NB4 (cell line): ENCODE results near the gene CEBPZOS.
"Not testable (repeated sequence)": the region's sequence is repeated elsewhere in the genome, so short reads cannot be mapped to it uniquely, and the experiment has no call there.

Experiments
- DNase-seq: peaks from one replicate; pipeline ENCODE4 v3.0.0; 2010; ENCODE audit warnings: low read depth
- H3K4me3 ChIP-seq: one replicate; pipeline ENCODE4 v1.5.1; 2011; ENCODE audit warnings: mild to moderate bottlenecking, low read depth, low read length, moderate library complexity
- CTCF ChIP-seq: IDR thresholded peaks from one replicate; pipeline ENCODE4 v1.5.1; 2012; ENCODE audit warnings: low read depth, low read length
- MYC ChIP-seq: IDR thresholded peaks from 2 replicates; pipeline ENCODE4 v1.6.1; 2011; ENCODE audit warnings: low read depth, low read length
- POLR2A ChIP-seq: IDR thresholded peaks from 2 replicates; pipeline ENCODE4 v1.6.1; 2011; ENCODE audit warnings: mild to moderate bottlenecking; ENCODE audit not compliant: insufficient read length; ENCODE audit errors: extremely low read depth
- TF ChIP-seq, protein P1 (sequence below): IDR thresholded peaks from 2 replicates; pipeline ENCODE4 v1.6.1; 2011; ENCODE audit warnings: low read depth, low read length

CEBPZOS gene

DNA sequence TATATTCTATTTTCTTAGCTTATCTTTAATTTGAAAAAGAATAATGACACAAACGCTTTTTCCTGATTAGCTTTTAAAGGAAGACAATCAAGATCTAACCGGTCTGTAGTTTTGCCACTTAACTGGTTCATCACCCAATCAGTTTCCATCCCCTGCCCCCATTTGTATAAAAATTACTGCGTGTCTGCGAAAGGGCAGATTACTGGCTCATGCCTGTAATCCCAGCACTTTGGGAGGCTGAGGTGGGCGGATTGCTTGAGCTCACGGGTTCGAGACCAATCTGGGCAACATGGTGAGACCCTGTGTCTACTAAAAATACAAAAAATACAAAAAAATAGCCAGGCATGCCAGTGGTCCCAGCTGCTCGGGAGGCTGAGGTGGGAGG lies 2.4 kb downstream of the CEBPZOS start:
- DNase-seq, result no peak
- TF ChIP-seq, protein P1, sequence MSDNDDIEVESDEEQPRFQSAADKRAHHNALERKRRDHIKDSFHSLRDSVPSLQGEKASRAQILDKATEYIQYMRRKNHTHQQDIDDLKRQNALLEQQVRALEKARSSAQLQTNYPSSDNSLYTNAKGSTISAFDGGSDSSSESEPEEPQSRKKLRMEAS, result no peak
- TF ChIP-seq CTCF (no peak), POLR2A (no peak), MYC (no peak)
- peak overlapping the region; percentile 4 for H3K4me3 ChIP-seq

DNA sequence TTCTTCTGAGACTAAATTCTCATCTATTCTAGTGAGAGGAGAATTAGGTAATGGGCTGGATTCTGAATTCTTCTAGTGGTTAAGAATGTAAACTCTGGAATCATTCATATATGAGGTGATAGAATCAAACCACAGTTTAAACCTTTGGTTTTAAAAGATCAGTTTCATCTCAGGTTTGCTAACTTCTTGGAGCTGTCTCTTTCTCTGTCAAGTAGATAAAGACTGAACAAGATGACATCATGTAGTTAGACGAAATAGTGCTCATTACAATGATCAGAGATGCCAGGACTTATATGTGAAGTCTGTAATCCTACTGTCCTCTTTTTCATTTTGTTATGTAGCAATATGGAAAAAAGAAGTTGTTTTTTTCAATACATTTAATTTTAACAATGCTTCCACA lies 4.9 kb downstream of the CEBPZOS start:
- no peak overlapping the region for H3K4me3 ChIP-seq
- DNase-seq, result no peak
- TF ChIP-seq MYC (no peak), CTCF (no peak), POLR2A (no peak)
- TF ChIP-seq, protein P1, result no peak

GRCh38 chr2:37201766-37202165 lies 5.5 kb downstream of the CEBPZOS start:
- no peak for TF ChIP-seq POLR2A
- TF ChIP-seq, protein P1, result 0 out of 2 replicates have a peak, but pooled peaks have one; percentile 11
- TF ChIP-seq MYC, result no peak
- TF ChIP-seq CTCF, result peak; percentile 1
- no peak overlapping the region for H3K4me3 ChIP-seq
- peak; percentile 69 for DNase-seq

DNA sequence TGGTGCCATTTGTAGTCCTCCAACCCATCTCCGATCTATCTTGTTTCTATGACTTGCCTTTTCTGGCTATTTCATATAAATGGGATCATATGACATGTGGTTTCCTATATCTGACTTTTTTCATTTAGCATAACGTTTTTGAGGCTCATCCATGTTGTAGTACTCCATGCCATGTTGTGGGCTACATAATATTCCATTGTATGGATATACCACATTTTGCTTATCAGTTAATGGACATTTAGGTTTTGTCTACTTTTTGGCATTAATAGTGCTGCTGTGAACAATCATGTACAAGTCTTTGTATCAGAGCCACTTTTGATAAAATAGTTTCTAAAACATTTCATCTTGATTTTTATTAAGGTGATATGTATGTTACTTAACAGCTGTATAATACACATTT lies 7.4 kb downstream of the CEBPZOS start:
- no peak for DNase-seq
- H3K4me3 ChIP-seq, result no peak overlapping the region
- TF ChIP-seq MYC, result no peak
- TF ChIP-seq, protein P1, result no peak
- TF ChIP-seq POLR2A, result no peak
- no peak for TF ChIP-seq CTCF

DNA sequence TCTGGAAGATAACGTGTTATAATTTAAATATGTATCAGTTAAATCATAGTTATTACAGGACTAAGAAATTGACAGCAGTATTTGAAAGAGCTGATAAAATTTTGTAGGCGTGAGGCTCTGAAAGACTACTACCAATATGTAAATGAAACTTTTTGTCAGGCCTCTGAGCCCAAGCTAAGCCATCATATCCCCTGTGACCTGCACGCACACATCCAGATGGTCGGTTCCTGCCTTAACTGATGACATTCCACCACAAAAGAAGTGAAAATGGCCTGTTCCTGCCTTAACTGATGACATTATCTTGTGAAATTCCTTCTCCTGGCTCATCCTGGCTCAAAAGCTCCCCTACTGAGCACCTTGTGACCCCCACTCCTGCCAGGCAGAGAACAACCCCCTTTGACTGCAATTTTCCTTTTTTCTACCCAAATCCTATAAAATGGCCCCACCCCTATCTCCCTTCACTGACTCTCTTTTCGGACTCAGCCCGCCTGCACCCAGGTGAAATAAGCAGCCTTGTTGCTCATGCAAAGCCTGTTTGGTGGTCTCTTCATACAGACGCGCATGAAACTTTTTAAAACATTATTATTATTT lies 8.9 kb downstream of the CEBPZOS start:
- DNase-seq, H3K4me3 ChIP-seq: not testable (repeated sequence)

DNA sequence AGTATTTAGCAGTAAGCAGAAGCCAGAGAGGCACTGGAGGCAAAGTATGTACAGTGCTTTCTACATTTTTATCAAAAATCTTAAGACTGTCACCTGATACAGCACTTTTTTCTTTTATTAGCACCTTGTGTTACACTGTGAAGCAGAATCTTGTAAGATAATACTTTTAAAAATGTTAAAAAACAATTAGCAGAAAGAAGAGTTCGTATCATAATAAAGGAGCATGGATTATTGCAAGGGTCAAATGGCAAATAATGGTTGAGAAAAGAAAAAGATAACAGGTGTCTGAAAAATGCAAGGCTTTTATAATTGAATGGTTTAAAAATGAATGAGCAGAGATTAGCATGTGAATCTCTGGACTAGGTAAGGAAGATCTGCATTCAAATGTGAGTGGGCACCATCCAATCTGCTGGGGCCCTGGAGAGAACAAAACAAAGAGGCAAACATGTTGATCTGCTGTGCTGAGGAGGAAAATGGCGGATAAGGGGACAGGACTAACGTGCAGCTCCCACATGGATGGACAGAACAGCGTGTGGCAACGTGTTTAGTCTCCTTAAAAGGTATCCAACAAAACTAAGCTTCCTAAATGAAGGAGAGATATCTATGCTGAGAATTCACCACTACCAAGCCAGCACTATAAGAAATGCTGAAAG lies 9.5 kb downstream of the CEBPZOS start:
- no peak overlapping the region for H3K4me3 ChIP-seq
- TF ChIP-seq, protein P1, result no peak
- TF ChIP-seq POLR2A (no peak), CTCF (no peak), MYC (no peak)
- no peak for DNase-seq

- not testable (repeated sequence) for H3K4me3 ChIP-seq, DNase-seq
These were observed 10.5 kb downstream of the CEBPZOS start for GRCh38 chr2:37206760-37207159.
